Measurements from ENCODE around the gene TLR7.

TLR7 gene

DNA sequence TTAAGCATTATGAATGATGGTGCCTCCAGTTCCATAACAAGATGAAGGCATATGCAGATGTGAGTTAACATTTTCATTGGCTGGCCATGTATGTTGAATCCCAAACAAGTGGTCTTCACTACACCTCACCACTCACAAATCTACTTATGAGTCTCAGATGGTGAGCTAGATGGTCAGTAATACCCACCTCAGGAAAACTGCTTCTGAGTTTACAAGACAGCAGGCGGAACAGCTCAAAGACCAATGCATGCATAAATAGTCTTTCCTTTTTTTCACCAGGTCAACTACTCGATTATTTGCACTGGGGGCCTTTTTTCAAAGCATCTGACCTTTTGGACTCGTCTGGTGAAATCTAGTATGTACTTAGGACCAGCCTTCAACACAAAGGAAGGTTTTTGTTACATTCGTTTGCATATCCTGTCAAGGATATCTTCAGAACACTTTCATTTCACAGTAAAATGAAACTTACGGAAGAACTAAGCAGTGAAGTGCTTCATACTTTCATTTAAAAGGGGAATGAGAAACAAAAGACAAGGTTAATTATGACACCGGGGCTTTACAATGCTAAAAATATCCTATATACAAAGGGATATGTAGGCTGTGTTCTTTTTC lies 23.1 kb upstream of the TLR7 start:
- no peak overlapping the region for H3K27ac ChIP-seq (ENCODE audit: extremely low read depth, low read depth, low read length)
- TF ChIP-seq ZNF211 (tag by site-specific recombination; IDR thresholded peaks at IDR 0.05; ENCODE audit: low read depth), result no peak
- TF ChIP-seq, protein P1, sequence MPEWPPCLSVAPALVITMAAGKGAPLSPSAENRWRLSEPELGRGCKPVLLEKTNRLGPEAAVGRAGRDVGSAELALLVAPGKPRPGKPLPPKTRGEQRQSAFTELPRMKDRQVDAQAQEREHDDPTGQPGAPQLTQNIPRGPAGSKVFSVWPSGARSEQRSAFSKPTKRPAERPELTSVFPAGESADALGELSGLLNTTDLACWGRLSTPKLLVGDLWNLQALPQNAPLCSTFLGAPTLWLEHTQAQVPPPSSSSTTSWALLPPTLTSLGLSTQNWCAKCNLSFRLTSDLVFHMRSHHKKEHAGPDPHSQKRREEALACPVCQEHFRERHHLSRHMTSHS (tag by site-specific recombination; IDR thresholded peaks at IDR 0.05), result no peak
- no peak for TF ChIP-seq ZFP37 (tag by site-specific recombination; IDR thresholded peaks at IDR 0.05)
- TF ChIP-seq, protein P2, sequence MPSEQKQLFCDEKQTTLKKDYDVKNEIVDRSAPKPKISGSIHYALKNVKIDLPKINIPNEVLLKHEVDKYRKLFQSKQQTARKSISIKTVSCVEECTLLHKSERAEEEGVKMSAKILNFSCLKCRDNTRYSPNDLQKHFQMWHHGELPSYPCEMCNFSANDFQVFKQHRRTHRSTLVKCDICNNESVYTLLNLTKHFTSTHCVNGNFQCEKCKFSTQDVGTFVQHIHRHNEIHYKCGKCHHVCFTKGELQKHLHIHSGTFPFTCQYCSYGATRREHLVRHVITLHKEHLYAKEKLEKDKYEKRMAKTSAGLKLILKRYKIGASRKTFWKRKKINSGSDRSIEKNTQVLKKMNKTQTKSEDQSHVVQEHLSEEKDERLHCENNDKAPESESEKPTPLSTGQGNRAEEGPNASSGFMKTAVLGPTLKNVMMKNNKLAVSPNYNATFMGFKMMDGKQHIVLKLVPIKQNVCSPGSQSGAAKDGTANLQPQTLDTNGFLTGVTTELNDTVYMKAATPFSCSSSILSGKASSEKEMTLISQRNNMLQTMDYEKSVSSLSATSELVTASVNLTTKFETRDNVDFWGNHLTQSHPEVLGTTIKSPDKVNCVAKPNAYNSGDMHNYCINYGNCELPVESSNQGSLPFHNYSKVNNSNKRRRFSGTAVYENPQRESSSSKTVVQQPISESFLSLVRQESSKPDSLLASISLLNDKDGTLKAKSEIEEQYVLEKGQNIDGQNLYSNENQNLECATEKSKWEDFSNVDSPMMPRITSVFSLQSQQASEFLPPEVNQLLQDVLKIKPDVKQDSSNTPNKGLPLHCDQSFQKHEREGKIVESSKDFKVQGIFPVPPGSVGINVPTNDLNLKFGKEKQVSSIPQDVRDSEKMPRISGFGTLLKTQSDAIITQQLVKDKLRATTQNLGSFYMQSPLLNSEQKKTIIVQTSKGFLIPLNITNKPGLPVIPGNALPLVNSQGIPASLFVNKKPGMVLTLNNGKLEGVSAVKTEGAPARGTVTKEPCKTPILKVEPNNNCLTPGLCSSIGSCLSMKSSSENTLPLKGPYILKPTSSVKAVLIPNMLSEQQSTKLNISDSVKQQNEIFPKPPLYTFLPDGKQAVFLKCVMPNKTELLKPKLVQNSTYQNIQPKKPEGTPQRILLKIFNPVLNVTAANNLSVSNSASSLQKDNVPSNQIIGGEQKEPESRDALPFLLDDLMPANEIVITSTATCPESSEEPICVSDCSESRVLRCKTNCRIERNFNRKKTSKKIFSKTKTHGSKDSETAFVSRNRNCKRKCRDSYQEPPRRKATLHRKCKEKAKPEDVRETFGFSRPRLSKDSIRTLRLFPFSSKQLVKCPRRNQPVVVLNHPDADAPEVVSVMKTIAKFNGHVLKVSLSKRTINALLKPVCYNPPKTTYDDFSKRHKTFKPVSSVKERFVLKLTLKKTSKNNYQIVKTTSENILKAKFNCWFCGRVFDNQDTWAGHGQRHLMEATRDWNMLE (tag by site-specific recombination; conservative IDR thresholded peaks at IDR 0.05; ENCODE audit: low read depth), result no peak
- TF ChIP-seq ZNF404 (tag by site-specific recombination; IDR thresholded peaks at IDR 0.05), result no peak
- TF ChIP-seq KLF9 (tag by site-specific recombination; IDR thresholded peaks at IDR 0.05; ENCODE audit: low read depth), result no peak
- TF ChIP-seq RBAK (tag by site-specific recombination; IDR thresholded peaks at IDR 0.05), result no peak
- TF ChIP-seq ZNF623 (tag by site-specific recombination; IDR thresholded peaks at IDR 0.05), result no peak
- no peak for TF ChIP-seq ZNF214 (tag by site-specific recombination; IDR thresholded peaks at IDR 0.05; ENCODE audit: borderline replicate concordance)
- TF ChIP-seq KLF7 (tag by site-specific recombination; IDR thresholded peaks at IDR 0.05; ENCODE audit: borderline replicate concordance), result no peak
- no peak for TF ChIP-seq SP2 (tag by site-specific recombination; IDR thresholded peaks at IDR 0.05)
- TF ChIP-seq ZNF155 (tag by site-specific recombination; IDR thresholded peaks at IDR 0.05), result no peak
- no peak for TF ChIP-seq ZBTB17 (tag by site-specific recombination; IDR thresholded peaks at IDR 0.05)
- TF ChIP-seq ZNF521 (tag by site-specific recombination; IDR thresholded peaks at IDR 0.05), result no peak
- no peak for TF ChIP-seq OSR2 (tag by site-specific recombination; IDR thresholded peaks at IDR 0.05)
- no peak for TF ChIP-seq ZNF132 (tag by site-specific recombination; IDR thresholded peaks at IDR 0.05; ENCODE audit: borderline replicate concordance)
- H3K4me3 ChIP-seq (ENCODE audit: low read depth, low read length), result no peak overlapping the region
- ChIA-PET POLR2A (no interaction called here), CTCF (no interaction called here)
- no peaks in the 10 kb centered on the region for H3K36me3 ChIP-seq (ENCODE audit: control insufficient read depth in 2 of 2, insufficient read depth in 1 of 2, low read length in 2 of 2)
- H3K4me1 ChIP-seq (ENCODE audit: control insufficient read depth, insufficient read depth, low read length), result no peaks in the 10 kb centered on the region
- H3K9me3 ChIP-seq (ENCODE audit: control insufficient read depth, insufficient read depth, low read depth, low read length), result no peaks in the 10 kb centered on the region

DNA sequence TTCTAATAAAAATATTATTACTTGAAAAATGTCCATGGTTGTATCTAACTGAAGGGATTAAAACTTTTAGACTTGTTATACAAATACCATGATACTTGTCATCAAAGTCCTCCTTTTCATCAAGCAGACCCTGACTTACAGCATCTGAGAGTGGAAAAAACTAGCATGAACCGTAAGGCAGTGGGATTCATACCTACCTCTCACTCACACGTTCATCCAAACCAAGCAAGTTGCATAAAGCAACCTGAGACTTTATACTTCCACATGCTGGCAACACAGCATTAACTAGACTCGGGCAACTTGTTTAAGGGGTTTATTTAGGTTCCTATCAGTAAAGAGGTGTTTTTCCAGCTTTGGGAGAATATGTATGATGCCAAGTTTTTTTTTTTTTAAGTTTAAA lies 22.6 kb upstream of the TLR7 start:
- Histone ChIP-seq H3K27ac (ENCODE audit: extremely low read depth, low read depth, low read length) (no peak overlapping the region), H3K4me1 (ENCODE audit: control insufficient read depth, insufficient read depth, low read length) (no peaks in the 10 kb centered on the region), H3K4me3 (ENCODE audit: low read depth, low read length) (no peak overlapping the region), H3K36me3 (ENCODE audit: control insufficient read depth in 2 of 2, insufficient read depth in 1 of 2, low read length in 2 of 2) (no peaks in the 10 kb centered on the region), H3K9me3 (ENCODE audit: control insufficient read depth, insufficient read depth, low read depth, low read length) (no peaks in the 10 kb centered on the region)
- POLR2A ChIA-PET, result no interaction called here
- CTCF ChIA-PET, result no interaction called here
- TF ChIP-seq ZNF610 (tag by site-specific recombination; IDR thresholded peaks at IDR 0.05; ENCODE audit: borderline replicate concordance) (no peak), ZNF792 (tag by site-specific recombination; IDR thresholded peaks at IDR 0.05) (no peak), ZNF791 (tag by site-specific recombination; IDR thresholded peaks at IDR 0.05) (no peak), ZNF530 (tag by site-specific recombination; IDR thresholded peaks at IDR 0.05; ENCODE audit: low read depth) (no peak), ZNF174 (tag by site-specific recombination; IDR thresholded peaks at IDR 0.05) (no peak), GLI4 (tag by site-specific recombination; IDR thresholded peaks at IDR 0.05) (no peak), ZNF585B (tag by site-specific recombination; IDR thresholded peaks at IDR 0.05) (no peak), ZBTB17 (tag by site-specific recombination; IDR thresholded peaks at IDR 0.05) (no peak), ZNF175 (tag by site-specific recombination; IDR thresholded peaks at IDR 0.05) (no peak), ZNF133 (tag by site-specific recombination; IDR thresholded peaks at IDR 0.05) (no peak)
- TF ChIP-seq, protein P3, sequence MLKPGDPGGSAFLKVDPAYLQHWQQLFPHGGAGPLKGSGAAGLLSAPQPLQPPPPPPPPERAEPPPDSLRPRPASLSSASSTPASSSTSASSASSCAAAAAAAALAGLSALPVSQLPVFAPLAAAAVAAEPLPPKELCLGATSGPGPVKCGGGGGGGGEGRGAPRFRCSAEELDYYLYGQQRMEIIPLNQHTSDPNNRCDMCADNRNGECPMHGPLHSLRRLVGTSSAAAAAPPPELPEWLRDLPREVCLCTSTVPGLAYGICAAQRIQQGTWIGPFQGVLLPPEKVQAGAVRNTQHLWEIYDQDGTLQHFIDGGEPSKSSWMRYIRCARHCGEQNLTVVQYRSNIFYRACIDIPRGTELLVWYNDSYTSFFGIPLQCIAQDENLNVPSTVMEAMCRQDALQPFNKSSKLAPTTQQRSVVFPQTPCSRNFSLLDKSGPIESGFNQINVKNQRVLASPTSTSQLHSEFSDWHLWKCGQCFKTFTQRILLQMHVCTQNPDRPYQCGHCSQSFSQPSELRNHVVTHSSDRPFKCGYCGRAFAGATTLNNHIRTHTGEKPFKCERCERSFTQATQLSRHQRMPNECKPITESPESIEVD (tag by site-specific recombination; IDR thresholded peaks at IDR 0.05), result no peak
- TF ChIP-seq, protein P4, sequence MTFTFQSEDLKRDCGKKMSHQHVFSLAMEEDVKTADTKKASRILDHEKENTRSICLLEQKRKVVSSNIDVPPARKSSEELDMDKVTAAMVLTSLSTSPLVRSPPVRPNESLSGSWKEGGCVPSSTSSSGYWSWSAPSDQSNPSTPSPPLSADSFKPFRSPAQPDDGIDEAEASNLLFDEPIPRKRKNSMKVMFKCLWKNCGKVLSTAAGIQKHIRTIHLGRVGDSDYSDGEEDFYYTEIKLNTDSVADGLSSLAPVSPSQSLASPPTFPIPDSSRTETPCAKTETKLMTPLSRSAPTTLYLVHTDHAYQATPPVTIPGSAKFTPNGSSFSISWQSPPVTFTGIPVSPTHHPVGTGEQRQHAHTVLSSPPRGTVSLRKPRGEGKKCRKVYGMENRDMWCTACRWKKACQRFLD (tag by site-specific recombination; IDR thresholded peaks at IDR 0.05), result no peak

Data from HEK293 (cell line).